Activated B cell treated with CpG ODN at 0.5 μM for 24 hours (primary cell): ENCODE data around the gene INPP1. TPM values are rescaled to one million over a fixed set of nuclear protein-coding genes. Genes with fewer than 3 reads are reported as not detected.

Experiments used
- ATAC-seq: fragments of 200-7000 bp; cut with Tn5 transposase; one replicate; pipeline ENCODE4 v1.10.0; 2021; ENCODE audit warnings: low read depth, mild to moderate bottlenecking, moderate library complexity
- CTCF ChIA-PET: fragments of 350-600 bp; sonication (Branson Sonifier 250); formaldehyde crosslinking; loops from one replicate; lab custom pipeline; 2021; ENCODE audit warnings: antibody characterized with exemption; lab: Charles Lee
- POLR2A ChIA-PET: fragments of 350-600 bp; sonication (Branson Sonifier 250); formaldehyde crosslinking; loops from one replicate; lab custom pipeline; 2021; ENCODE audit warnings: antibody characterized with exemption; lab: Charles Lee
- DNase-seq: peaks from one replicate; pipeline ENCODE4 v3.0.0; 2022
- H3K27ac Mint-ChIP-seq: one replicate; pipeline ENCODE4 v1.8.0; 2020; ENCODE audit warnings: mixed read lengths
- H3K27me3 Mint-ChIP-seq: one replicate; pipeline ENCODE4 v1.8.0; 2021; ENCODE audit warnings: mixed read lengths
- H3K36me3 Mint-ChIP-seq: one replicate; pipeline ENCODE4 v1.8.0; 2021; ENCODE audit warnings: low read depth, mixed read lengths
- H3K4me1 Mint-ChIP-seq: one replicate; pipeline ENCODE4 v1.8.0; 2021; ENCODE audit warnings: mixed read lengths
- H3K4me3 Mint-ChIP-seq: one replicate; pipeline ENCODE4 v1.8.0; 2020; ENCODE audit warnings: mild to moderate bottlenecking, mixed read lengths
- H3K9me3 Mint-ChIP-seq: one replicate; pipeline ENCODE4 v1.8.0; 2020; ENCODE audit warnings: mixed read lengths
- CTCF ChIP-seq: fragments of 200-600 bp; IDR thresholded peaks from one replicate; pipeline ENCODE4 v1.8.0; 2022; ENCODE audit warnings: antibody characterized with exemption, mild to moderate bottlenecking
- intact Hi-C: fragments of 100-400 bp; cut with micrococcal nuclease; formaldehyde crosslinking; loops from one replicate; pipeline ENCODE4 v1.15.1; 2024
- total RNA-seq: library from RNA; stranded (reverse); gene quantifications from 2 replicates; pipeline ENCODE4 v1.2.3, GENCODE V29; 2022

Gene INPP1
- total RNA-seq, 1 donor from 2014 or later = 4.2 TPM

- Mint-ChIP-seq H3K4me3 (no peak overlapping the region), H3K27ac (no peak overlapping the region), H3K27me3 (no peaks in the 10 kb centered on the region), H3K9me3 (no peaks in the 10 kb centered on the region), H3K4me1 (peaks cover 40% of the 10 kb centered on the region), H3K36me3 (peaks cover 16% of the 10 kb centered on the region)
- intact Hi-C loops = no loop called here
- ATAC-seq (no peak), DNase-seq (no peak)
- TF ChIP-seq CTCF = no peak
- ChIA-PET POLR2A (no interaction called here), CTCF (no interaction called here)
These were observed 73.9 kb downstream of the INPP1 start for GRCh38 chr2:190417045-190417842.

GRCh38 chr2:190418727-190419126 lies 75.3 kb downstream of the INPP1 start:
- no peak for ATAC-seq
- intact Hi-C loops = no loop called here

GRCh38 chr2:190420801-190421200 lies 77.4 kb downstream of the INPP1 start:
- Mint-ChIP-seq H3K9me3 (no peaks in the 10 kb centered on the region), H3K36me3 (peaks cover 26% of the 10 kb centered on the region), H3K4me1 (peaks cover 27% of the 10 kb centered on the region), H3K27ac (no peak overlapping the region), H3K4me3 (no peak overlapping the region), H3K27me3 (no peaks in the 10 kb centered on the region)
- DNase-seq (no peak), ATAC-seq (no peak)
- CTCF ChIA-PET = no interaction called here
- POLR2A ChIA-PET = no interaction called here
- intact Hi-C loops = no loop called here
- no peak for TF ChIP-seq CTCF

More at GRCh38 chr2:190418727-190419126, 75.3 kb downstream of the INPP1 start:
- H3K27ac Mint-ChIP-seq = no peak overlapping the region
- no peak for TF ChIP-seq CTCF
- ChIA-PET POLR2A (no interaction called here), CTCF (no interaction called here)
- H3K27me3 Mint-ChIP-seq = no peaks in the 10 kb centered on the region
- no peak for DNase-seq
- peaks cover 21% of the 10 kb centered on the region for H3K36me3 Mint-ChIP-seq
- H3K4me1 Mint-ChIP-seq = peaks cover 33% of the 10 kb centered on the region
- H3K9me3 Mint-ChIP-seq = no peaks in the 10 kb centered on the region
- H3K4me3 Mint-ChIP-seq = no peak overlapping the region

Other genes starting within 250 kb of the INPP1 start
- gene HIBCH, start 23.8 kb upstream of the INPP1 start, total RNA-seq = 16.3 and 21.2 TPM in 2 replicates
- 20.0 and 21.5 TPM in 2 replicates for gene MFSD6, start 64.8 kb downstream of the INPP1 start, total RNA-seq
- 14.2 and 15.6 TPM in 2 replicates for gene NEMP2, start 191.1 kb downstream of the INPP1 start, total RNA-seq